RWPE2 (cell line): ENCODE results near the gene ARPC4.

Source experiments
- ATAC-seq: fragments of 200-7000 bp; cut with Tn5 transposase; 3 replicates; pipeline ENCODE4 v1.9.1; 2021; ENCODE audit warnings: low read depth
- DNase-seq: peaks from one replicate; pipeline ENCODE4 v3.0.0-alpha.2; 2020; ENCODE audit warnings: low spot score
- H3K27ac ChIP-seq: fragments of 450-650 bp; 2 replicates; pipeline ENCODE4 v1.5.1; 2017; ENCODE audit warnings: mild to moderate bottlenecking; ENCODE audit not compliant: poor library complexity, severe bottlenecking
- H3K27me3 ChIP-seq: fragments of 250-450 bp; sonication (Bioruptor Pico); 2 replicates; pipeline ENCODE4 v1.5.1; 2021; ENCODE audit warnings: mild to moderate bottlenecking, moderate library complexity; ENCODE audit not compliant: insufficient read depth, poor library complexity, severe bottlenecking
- H3K36me3 ChIP-seq: fragments of 250-450 bp; sonication (Bioruptor Pico); 2 replicates; pipeline ENCODE4 v1.5.1; 2020; ENCODE audit warnings: low read depth, mild to moderate bottlenecking, moderate library complexity
- H3K4me1 ChIP-seq: fragments of 250-450 bp; sonication (Bioruptor Pico); 2 replicates; pipeline ENCODE4 v1.5.1; 2021; ENCODE audit warnings: mild to moderate bottlenecking, moderate library complexity; ENCODE audit not compliant: insufficient read depth, poor library complexity, severe bottlenecking
- H3K4me3 ChIP-seq: fragments of 250-450 bp; sonication (Bioruptor Pico); 2 replicates; pipeline ENCODE4 v1.5.1; 2021; ENCODE audit warnings: mild to moderate bottlenecking, moderate library complexity; ENCODE audit not compliant: severe bottlenecking
- H3K9me3 ChIP-seq: fragments of 250-450 bp; sonication (Bioruptor Pico); 2 replicates; pipeline ENCODE4 v1.5.1; 2021; ENCODE audit warnings: mild to moderate bottlenecking, moderate library complexity; ENCODE audit not compliant: severe bottlenecking
- CTCF ChIP-seq: fragments of 450-650 bp; IDR thresholded peaks from one replicate; pipeline ENCODE4 v1.5.1; 2017; ENCODE audit warnings: mild to moderate bottlenecking, moderate library complexity; ENCODE audit not compliant: poor library complexity, severe bottlenecking

The ARPC4 gene

GRCh38 chr3:9761919-9762318 lies 31.0 kb upstream of the ARPC4 start:
- Histone ChIP-seq H3K4me1 (no peaks in the 10 kb centered on the region), H3K4me3 (no peak overlapping the region), H3K27ac (no peak overlapping the region), H3K9me3 (no peaks in the 10 kb centered on the region), H3K27me3 (no peaks in the 10 kb centered on the region), H3K36me3 (peaks cover 19% of the 10 kb centered on the region)
- DNase-seq: no peak
- ATAC-seq: no peak
- TF ChIP-seq CTCF: no peak

DNA sequence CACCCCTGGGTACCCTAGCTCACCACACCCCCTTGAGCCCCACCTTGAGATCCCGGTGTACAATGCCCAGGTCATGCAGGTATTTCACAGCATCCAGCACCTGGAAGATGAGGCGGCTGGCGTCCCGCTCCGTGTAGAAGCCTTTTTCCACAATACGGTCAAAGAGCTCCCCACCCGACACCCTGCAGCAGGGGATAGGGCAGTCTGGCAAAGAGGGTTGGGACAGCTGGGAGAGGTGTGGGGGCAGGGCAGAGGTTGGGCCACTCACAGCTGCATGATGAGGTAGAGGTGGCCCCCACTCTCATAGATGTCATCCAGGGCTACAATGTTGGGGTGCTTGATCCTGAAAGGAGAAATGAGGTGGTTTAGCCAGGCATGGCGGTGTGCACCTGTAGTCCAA lies 30.0 kb upstream of the ARPC4 start:
- ATAC-seq (no peak), DNase-seq (no peak)
- Histone ChIP-seq H3K36me3 (peaks cover 14% of the 10 kb centered on the region; the same call in 1 of the 2 replicates), H3K4me1 (no peaks in the 10 kb centered on the region), H3K27ac (no peak overlapping the region), H3K27me3 (no peaks in the 10 kb centered on the region), H3K4me3 (no peak overlapping the region), H3K9me3 (no peaks in the 10 kb centered on the region)
- TF ChIP-seq CTCF: no peak

DNA sequence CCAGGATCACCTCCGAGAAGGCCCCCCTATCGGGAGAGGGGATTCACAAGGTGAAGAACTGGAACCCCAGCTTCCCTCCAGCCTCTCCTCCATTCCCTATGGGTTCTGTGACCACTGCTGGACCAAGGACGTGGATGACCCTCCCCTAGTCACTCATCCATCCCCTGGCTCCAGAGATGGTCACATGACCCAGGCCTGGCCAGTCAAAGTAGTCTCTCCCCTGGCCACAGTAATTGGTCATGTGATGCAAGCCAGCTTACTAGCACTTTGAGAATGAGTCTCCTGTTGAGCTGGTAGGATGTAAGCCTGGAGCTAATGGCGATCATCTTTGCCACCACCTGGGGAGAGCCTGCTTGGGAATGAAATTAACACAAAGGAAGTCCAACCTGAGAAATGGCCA lies 27.0 kb upstream of the ARPC4 start:
- ATAC-seq: no peak
- H3K4me3 ChIP-seq: no peak overlapping the region
- H3K36me3 ChIP-seq: no peaks in the 10 kb centered on the region
- no peaks in the 10 kb centered on the region for H3K27me3 ChIP-seq
- no peaks in the 10 kb centered on the region for H3K4me1 ChIP-seq
- DNase-seq: no peak
- H3K9me3 ChIP-seq: no peaks in the 10 kb centered on the region
- no peak for TF ChIP-seq CTCF
- H3K27ac ChIP-seq: no peak overlapping the region

DNA sequence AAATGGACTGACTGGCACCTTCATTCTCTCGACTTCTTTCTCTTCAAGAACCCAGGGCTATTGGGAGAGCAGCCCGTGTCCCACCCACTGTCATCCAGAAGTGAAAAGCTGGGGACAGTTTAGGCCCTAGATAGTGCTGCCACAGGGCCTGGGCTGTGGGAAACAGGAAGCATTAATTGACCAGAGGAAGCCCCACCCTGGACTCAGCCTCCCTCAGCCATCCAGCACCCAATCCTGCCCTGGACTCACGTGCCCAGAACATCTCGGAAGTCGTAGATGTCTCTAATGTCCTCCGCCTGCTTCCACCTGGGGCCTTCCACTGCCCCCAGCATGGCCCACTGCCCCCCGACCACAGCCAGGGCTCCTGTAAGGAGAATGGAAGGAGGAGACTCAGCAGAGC lies 25.5 kb upstream of the ARPC4 start:
- no peaks in the 10 kb centered on the region for H3K4me1 ChIP-seq
- H3K27ac ChIP-seq: no peak overlapping the region
- H3K36me3 ChIP-seq: no peaks in the 10 kb centered on the region
- TF ChIP-seq CTCF: no peak
- no peaks in the 10 kb centered on the region for H3K27me3 ChIP-seq
- DNase-seq (no peak), ATAC-seq (no peak)
- no peak overlapping the region for H3K4me3 ChIP-seq
- H3K9me3 ChIP-seq: no peaks in the 10 kb centered on the region

DNA sequence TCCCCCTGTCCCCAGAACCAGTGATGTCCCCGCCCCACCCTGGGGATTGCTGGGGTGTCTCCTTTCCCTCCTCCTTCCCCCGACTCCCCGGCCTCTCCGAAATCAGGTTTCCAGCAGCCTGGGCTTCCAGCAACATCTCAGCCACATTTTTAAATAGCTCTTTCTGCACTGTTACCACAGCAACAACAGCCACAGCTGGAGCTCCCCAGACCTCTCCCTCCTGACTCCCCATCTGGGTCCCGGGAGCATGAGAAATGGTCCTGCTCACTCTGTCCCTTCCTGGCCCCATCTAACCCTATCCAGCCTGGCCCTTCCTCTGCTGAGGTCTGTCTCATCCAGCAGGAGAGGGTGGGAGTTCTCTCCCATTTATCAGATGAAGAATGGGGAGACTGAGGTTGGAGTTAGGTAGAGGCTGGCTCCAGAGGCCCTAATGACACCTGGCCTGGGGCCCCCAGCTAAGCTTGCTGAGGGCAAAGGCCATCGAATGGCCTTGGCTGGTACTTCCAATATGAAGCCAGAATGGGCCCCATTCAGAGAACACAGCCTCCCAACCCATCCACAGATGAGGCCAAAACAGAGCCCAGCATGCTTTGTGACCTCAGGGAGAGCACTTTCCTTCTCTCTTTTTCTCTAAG lies 24.6 kb upstream of the ARPC4 start:
- no peaks in the 10 kb centered on the region for H3K27me3 ChIP-seq
- H3K27ac ChIP-seq: no peak overlapping the region
- no peak for DNase-seq
- H3K9me3 ChIP-seq: no peaks in the 10 kb centered on the region
- no peak for ATAC-seq
- no peaks in the 10 kb centered on the region for H3K4me1 ChIP-seq
- no peak for TF ChIP-seq CTCF
- no peaks in the 10 kb centered on the region for H3K36me3 ChIP-seq
- H3K4me3 ChIP-seq: no peak overlapping the region
